Kidney glomerular epithelial cell (primary cell): ENCODE data around the gene HEATR5A.
"Not testable (repeated sequence)": the region's sequence is repeated elsewhere in the genome, so short reads cannot be mapped to it uniquely, and the experiment has no call there.

Source experiments
- DNase-seq: peaks from one replicate; lab custom pipeline; 2025; lab: John Stamatoyannopoulos, UW

Gene HEATR5A

DNA sequence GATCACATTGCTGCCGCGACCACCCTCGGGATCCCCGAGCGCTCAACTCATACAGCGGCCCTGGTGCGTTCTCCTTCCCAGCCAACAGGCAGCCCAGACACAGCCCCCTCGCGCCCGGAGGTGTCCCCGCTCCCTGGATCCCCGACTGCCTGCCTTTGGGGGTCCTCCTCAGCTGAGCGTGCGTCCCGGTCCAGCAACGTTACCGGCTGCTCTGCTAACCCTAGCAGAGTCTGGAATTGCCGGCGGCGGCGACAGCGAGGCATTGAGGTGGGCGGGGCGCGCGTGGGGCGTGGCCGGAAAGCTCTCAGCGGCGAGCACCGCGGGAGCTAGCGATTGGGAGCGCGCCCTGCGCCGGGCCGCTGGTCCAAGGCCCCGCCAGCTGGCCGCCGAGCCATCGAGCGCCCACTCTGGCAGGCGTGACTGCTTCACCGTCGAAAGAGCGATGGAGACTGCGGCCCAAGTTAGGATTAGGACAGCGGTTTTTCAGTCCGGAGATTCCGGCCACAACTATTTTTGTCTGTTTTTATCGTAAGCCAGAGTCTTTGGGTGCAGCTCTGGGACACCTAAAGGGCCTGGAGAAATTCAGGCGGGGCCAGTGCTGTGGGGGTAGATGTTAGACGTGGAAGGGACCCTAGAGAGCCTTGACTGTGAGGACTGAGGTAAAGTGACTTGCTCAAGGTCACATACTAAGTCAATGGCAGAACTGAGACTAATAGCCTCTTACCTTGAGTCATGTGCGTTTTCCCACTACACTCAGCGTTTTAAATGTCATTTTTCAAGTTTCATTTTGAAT lies at the start of gene HEATR5A:
TSS of gene HEATR5A (minus strand) at position 232 of the 793 bp plus-strand sequence. CDS start 17,575 bp downstream, outside the sequence.
- peak; percentile 97 for DNase-seq

DNA sequence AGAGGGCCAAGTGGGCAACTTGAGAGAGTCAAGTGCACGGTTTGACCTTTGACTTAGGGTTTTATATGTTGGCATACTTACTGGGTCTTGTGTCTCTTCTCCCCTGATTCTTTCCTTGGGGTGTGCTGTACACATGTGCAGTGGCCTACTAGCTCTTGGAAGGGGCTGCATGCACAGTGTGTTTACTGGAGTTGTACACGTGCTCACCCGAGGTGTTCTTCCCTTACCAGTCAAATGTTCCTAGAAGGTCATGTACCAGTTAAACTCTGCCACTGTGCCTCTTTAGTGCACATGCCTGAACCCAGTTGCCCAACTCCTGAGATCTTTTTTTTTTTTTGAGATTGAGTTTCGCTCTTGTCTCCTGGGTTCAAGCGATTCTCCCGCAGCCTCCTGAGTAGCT lies 46.2 kb upstream of the HEATR5A start:
- DNase-seq: no peak

DNA sequence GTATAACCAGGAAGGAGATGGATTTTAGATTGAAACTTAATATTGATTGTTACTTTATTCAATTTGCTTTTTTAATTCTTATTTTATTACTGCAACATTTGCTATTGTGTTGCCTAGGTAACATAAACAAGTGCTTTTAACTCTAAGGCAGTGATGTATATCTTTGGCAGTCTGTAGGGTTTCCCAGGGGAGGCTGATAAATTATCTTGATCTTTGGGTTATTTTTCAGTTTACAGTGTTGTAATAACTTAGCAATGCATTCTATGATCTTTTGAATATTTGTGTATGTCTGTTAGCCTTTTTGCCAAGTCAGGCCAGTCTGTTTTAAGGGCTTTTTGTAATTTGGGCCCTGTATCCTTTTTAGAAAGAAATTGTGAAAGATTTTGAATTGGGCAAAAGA lies 44.8 kb upstream of the HEATR5A start:
- DNase-seq: no peak

DNA sequence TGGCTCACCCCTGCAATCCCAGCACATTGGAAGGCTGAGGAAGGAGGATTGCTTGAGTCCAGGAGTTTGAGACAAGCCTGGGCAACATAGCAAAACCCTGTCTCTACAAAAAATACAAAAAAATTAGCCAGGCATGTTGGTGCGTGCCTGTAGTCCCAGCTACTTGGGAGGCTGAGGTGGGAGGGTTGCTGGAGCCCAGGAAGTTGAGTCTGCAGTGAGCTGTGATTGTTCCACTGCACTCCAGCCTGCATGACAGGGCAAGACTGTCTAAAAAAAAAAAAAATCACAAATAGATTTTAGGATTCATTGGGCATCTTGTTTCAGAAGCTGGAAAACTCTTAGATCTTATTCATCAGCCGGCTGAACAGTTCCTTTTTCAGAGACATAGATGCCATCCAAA lies 42.1 kb upstream of the HEATR5A start:
- DNase-seq: not testable (repeated sequence)

DNA sequence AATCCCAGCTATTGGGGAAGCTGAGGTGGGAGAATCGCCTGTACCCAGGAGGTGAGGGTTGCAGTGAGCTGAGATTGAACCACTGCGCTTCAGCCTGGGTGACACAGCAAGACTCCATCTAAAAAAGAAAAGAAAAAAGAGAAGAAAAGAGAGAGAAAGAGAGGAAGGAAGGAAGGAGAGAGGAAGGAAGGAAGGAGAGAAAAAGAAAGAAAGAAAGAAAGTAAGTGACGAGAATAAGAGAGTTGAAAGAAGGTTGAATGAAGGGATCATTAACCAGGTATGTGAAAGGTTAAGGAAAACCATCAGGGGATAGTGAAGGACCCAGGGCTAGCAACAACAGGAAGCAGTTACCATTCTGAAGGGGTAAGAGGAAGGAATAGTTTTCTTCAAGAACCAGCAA lies 41.2 kb upstream of the HEATR5A start:
- no peak for DNase-seq

DNA sequence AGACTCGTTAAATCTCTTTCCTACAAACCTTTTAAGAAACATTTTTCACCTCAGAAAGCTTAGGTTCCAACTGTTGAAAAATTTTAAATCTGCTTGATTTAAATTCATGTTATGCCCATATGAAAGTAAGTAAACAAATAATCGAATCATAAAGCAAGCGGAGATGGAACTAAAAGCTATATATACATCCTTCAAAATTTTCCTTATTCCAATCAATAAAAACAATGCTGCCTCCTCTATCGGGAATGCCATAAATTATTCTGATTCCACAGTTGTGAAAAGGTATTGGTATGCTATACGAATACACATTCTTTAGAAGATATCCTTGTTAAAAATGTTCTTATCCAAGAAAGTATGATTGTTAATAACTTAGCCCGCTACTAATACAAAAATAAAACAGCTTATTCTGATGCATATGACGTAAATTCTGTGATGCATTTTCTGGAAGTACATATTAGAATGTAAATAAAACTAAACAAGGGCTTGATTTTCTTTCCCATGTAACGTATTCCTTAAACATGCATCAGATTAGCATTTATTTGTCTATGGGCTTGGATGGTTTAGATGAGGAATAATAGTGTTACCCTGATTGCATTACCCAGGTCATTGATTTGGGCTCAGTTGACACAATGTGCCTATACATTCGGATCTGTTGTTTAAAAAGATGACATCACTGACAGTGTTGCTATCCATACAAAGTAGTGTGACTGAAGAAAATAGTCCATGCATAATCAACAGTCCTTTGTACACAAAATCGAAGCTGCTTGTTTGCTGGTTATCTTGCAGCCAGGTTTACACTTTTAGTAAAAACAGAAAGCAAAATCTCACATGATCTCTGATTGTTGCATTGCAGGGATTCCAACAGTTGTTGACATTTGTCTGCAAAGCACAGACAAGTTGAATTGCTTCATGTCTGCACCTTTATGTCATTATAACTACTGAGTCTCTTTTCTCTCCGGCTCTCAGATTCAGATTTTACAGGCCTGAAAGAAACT lies 37.6 kb upstream of the HEATR5A start:
- DNase-seq: no peak

DNA sequence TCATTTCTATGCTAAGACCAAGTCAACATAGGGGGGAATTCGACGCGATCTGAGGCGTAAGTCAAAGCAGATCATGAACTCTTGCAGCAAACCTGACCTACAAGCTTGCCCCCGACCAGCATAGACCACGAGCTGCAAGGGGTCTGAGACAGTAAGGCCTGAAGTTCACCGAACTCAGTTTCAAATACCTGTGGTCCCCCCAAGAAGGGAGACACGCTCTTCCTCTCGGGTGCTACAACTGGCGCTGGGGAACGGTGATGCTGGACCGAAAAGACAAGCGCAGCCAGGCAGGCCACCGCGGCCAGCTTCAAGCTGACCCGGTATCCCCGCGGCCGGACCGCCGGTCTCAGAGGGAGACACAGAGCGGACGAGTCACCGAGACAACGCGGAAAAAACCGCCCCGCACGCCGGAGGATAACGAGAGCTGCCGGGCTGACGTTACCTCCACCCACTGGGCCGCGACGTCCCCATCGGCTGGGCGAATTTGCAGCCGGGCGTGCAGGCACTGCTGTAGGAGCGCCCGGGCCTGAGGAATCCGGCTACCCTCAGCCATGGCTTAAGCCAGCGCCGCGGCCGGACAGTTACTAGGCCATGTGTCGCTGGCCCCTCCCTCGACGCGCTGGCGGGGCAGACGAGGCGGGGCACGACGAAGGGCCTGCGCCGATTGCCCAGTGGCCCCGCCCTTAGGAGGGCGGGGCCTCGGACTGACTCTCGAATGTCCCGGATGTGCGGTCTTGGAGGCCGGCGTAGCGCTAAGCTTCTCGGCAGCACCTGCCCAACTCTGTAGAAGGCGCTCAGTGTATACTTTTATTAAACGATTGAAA lies 36.7 kb upstream of the HEATR5A start, which contains the start of gene DTD2:
TSS of gene DTD2 (minus strand) at position 666 of the 824 bp plus-strand sequence. CDS start at position 553, 113 bp downstream.
- DNase-seq: peak; percentile 91

DNA sequence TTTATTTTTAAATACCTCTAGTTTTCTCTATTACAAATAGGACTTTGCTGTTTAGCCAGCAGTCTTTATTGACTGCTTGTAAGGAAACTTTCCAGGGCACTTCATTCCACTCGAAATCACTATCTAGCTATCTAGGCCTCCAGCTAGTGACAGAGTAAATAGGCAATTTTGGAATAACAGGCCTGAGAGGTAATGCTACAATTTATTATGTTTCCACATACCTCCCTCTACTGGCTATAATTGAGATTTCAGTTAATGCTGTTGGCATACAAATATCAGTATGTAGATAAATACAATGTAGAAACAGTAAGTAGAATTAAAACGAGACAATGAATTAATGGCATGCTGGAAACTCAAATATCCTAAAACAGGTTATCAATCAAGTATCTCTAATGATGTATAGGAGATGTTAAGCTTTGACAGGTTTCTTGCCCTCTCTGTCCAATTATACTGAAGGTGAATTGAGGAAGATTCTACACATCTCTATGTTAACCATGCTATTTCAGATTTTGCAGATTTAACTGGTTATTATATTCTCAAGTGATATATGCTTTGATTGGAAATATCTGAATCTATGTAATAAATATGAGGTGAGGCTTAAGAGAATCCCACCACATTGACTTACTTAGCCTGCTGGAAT lies 29.7 kb upstream of the HEATR5A start:
- no peak for DNase-seq

DNA sequence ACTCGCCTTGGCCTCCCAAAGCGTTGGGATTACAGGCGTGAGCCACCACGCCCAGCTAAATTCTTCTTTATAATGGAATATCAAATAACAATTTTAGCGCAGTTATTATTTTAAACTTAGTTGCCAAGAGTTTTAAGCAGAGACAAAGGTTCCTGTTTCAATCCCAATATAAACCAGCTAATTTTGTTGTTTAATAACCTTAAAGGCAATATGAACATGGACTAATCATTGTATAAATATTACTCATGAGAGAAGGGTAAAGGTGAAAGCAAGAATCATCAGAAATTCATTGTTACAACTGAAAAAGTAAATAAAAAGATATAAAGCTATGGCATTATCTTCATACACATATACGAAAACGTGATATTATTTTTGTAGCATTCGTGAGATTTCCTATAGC lies 28.8 kb upstream of the HEATR5A start:
- DNase-seq: no peak

DNA sequence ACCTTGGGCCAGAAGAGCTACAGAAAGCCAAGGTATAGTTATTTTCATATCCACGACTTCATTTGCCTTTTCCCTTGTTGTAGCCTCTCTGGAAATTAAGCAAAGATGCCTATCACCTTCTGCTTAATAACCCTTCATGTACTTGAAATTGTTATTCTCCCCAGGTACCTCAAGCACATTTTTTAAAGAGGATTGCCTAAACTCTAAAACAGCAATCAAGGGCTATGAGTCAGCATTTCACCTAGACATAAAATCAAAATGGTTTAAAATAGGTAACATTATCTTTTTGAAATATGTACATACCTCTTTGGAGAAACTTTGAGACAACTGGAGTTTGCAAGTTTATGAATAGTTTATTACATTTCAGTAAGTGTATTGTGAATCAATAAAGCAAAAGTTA lies 25.4 kb upstream of the HEATR5A start:
- DNase-seq: no peak

DNA sequence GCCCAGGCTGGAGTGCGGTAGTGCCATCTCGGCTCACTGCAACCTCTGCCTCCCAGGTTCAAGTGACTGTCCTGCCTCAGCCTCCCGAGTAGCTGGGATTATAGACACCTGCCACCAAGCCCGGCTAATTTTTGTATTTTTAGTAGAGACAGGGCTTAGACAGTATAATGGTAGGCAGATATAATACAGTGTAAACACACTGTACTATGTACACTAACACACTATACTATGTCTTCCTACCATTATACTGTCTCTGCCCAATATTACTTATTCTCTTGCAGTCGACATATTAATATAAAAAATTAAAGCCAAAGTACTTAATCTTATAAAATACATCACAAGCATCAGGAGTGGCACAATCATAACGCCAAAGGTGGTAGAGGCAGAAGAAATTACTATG lies 21.9 kb upstream of the HEATR5A start:
- no peak for DNase-seq

DNA sequence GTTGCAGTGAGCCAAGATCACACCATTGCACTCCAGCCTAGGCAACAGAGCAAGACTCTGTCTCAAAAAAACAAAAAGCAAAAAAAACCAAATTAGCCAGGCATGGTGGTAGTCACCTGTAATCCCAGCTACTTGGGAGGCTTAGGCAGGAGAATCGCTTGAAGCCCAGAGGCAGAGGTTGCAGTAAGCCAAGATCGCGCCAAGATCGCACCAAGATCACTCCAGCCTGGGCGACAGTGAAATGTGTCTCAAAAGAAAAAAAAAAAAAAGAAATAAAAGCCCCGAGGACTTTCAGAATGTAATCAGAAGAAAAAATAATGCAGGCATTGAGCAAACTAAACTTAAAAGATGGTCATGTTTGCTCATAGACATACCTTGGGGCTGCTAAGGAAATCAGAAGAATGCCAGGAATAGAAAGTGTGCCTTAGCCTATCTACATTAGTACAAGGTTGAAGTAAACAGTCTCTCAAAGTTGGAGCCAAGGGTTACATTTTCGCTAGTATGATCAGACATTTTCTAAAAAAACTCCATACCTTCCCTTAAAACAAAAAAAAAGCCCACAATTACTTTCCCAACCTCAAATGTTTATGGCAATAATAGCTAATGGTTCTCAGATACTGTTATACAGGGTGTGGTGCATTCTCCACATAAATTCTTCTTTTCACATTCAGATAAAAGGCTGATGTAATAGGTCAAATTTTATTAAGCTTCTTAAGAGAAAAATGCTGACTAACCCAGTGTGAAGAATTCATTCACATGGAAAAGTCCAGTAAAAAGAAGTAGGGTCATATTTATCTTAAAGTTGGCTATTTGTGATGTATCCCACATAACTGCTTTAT lies 21.1 kb upstream of the HEATR5A start:
- peak; percentile 53 for DNase-seq

DNA sequence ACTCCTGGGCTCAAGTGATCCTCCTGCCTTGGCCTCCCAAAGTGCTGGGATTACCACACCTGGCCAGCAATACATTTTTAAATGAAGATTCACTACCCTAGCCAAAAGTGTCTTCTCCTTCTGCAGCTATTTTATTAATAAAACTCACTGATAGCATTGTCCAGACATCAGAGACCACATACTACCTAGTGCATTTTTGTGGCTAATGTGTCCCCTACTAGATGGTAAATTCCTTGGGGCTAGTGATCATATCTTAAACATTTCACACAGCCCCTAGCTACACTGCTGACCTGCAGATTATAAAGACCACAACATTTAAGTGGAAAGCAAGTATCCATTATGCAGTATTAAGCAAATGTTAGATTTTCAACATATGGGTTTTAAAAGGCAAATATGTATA lies 19.9 kb upstream of the HEATR5A start:
- no peak for DNase-seq

DNA sequence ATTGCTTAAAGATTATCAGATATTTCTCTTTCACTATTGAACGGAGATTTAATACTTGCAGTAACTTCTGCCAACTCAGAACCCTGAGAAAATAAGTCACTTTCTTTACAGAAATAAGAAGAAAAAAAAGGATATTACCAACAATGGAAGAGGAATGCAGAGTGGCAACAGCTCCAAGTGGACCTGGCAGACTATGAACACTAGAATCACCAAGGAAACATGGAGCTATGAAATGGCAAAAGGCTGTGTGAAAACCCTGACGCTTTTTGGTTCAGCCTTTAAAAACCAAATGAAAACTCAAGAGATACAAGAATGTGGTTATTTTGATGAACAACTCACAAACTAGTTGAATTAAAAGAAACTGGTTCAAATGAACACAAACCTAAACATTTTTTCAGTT lies 19.2 kb upstream of the HEATR5A start:
- DNase-seq: no peak

DNA sequence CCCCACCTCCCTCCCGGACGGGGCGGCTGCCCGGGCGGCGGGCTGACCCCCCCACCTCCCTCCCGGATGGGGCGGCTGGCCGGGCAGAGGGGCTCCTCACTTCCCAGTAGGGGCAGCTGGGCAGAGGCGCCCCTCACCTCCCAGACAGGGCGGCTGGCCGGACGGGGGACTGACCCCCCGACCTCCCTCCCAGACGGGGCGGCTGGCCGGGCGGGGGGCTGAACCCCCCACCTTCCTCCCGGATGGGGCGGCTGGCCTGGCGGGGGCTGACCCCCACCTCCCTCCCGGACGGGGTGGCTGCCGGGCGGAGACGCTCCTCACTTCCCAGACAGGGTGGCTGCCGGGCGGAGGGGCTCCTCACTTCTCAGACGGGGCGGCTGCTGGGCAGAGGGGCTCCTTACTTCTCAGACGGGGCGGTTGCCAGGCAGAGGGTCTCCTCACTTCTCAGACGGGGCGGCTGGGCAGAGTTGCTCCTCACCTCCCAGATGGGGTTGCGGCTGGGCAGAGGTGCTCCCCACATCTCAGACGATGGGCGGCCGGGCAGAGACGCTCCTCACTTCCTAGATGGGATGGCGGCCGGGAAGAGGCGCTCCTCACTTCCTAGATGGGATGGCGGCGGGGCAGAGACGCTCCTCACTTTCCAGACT lies 16.8 kb upstream of the HEATR5A start:
- not testable (repeated sequence) for DNase-seq

DNA sequence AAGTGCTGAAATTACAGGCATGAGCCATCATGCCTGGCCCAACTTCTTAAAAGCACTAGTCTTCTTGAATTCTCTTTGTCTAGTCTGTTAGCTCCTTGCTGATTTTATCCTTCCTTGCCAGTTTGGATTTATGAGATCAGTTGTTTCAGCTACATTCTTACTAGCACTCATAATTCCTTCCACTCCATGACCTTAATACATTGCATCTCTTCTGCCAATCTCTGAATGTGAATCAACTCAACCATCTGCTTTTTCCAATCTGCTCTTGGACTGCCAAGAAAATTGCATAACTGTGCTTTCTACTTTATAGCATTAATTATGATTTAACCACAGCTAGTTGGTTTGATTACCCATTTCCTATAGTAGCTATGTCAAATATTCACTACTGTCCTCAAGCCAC lies 14.9 kb upstream of the HEATR5A start:
- no peak for DNase-seq

DNA sequence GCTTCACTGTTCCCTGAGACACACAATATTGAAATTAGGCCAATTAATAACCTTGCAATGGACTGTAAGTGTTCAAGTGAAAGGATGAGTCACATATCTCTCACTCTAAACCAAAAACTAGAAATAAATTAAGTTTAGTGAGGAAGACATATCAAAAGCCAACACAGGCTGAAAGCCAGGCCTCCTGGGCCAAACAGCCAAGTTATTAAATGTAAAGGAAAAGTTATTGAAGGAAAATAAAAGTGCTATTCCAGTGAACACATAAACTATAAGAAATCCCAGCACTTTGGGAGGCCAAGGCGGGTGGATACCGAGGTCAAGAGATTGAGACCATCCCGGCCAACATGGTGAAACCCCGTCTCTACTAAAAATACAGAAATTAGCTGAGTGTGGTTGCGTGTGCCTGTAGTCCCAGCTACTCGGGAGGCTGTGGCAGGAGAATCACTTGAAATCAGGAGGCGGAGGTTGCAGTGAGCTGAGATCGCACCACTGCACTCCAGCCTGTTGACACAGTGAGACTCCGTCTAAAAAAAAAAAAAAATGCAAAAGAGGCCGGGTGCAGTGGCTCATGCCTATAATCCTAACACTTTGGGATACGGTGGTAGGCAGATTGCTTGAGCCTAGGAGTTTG lies 10.4 kb upstream of the HEATR5A start:
- no peak for DNase-seq

DNA sequence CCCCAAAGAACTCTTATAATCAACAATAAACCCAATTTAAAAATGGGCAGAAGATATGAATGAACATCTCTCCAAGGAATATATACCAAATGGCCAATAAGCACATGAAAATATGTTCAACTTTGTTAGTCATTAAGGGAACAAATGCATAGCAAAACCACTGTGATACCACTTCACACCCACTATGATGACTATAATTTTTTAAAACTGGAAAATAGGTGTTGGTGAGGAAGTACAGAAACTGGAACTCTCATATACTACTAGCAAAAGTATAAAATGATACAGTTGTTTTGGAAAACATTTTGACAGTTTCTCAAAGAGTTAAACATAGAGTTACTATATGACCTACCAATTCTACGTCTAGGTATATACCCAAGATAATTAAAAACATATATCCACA lies 9.4 kb upstream of the HEATR5A start:
- DNase-seq: no peak

DNA sequence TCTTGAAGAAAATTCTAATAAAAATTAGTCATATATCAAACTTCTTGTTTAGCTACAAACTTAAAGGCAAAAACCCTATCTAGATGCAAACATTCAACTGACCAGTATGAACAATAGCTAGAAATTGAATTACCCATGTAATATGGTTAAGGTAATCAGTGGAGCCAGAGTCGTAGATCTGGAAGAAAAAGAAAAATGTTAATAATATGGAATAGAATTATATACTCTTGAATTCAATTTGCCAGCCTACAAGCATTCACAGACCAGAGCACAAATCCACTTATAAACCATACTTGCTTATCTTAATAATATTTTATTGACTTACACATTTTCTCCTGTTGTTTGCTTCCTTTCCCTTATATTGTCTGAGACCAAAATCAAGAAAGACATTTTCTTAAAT lies 7.7 kb upstream of the HEATR5A start:
- no peak for DNase-seq

DNA sequence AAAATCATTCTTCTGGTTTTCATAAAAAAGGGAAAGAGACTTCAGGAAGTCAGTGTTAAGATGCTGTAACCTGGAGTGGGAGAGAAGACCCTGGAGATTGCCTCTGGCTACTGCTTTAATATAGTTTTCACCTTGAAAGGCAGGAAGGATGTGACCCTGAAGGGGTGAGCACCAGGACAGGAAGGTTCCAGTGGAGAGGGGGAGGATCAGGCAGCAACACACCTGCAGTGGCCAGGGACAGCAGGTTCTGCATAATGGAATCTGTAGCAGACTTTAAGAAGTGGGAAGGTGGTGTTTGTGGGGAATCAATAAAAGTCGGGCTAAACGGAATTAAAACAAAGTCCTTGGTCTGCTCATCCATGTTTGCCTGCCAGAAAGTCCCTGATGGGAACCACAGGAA lies 6.3 kb upstream of the HEATR5A start:
- DNase-seq: no peak
